HG02642 (cell line): ENCODE results near the gene ARHGAP42.

ENCODE experiments used
- ATAC-seq: cut with Tn5 transposase; IDR thresholded peaks from one replicate; pipeline ENCODE4 v1.9.1; 2021; ENCODE audit warnings: mild to moderate bottlenecking; ENCODE audit not compliant: unreplicated experiment, poor library complexity

The ARHGAP42 gene

GRCh38 chr11:100753172-100753543 lies 66.1 kb downstream of the ARHGAP42 start:
- no peak for ATAC-seq

- no peak for ATAC-seq
Observed at GRCh38 chr11:100753571-100753970, 66.5 kb downstream of the ARHGAP42 start.

- no peak for ATAC-seq
Observed at GRCh38 chr11:100756559-100756958, 69.5 kb downstream of the ARHGAP42 start.

GRCh38 chr11:100757646-100758045 lies 70.6 kb downstream of the ARHGAP42 start:
- no peak for ATAC-seq

- no peak for ATAC-seq
Observed at GRCh38 chr11:100759106-100759505, 72.0 kb downstream of the ARHGAP42 start.

GRCh38 chr11:100759856-100760255 lies 72.8 kb downstream of the ARHGAP42 start:
- no peak for ATAC-seq

GRCh38 chr11:100760744-100761143 lies 73.7 kb downstream of the ARHGAP42 start:
- no peak for ATAC-seq

- ATAC-seq, result no peak
Observed at GRCh38 chr11:100761841-100762240, 74.8 kb downstream of the ARHGAP42 start.

GRCh38 chr11:100766764-100767163 lies 79.7 kb downstream of the ARHGAP42 start:
- ATAC-seq, result no peak

- no peak for ATAC-seq
Observed at GRCh38 chr11:100769165-100769564, 82.1 kb downstream of the ARHGAP42 start.

GRCh38 chr11:100769617-100770016 lies 82.5 kb downstream of the ARHGAP42 start:
- no peak for ATAC-seq

GRCh38 chr11:100774132-100774531 lies 87.0 kb downstream of the ARHGAP42 start:
- no peak for ATAC-seq

GRCh38 chr11:100774859-100775258 lies 87.8 kb downstream of the ARHGAP42 start:
- ATAC-seq, result no peak

GRCh38 chr11:100776212-100776896 lies 89.3 kb downstream of the ARHGAP42 start:
- no peak for ATAC-seq

- ATAC-seq, result no peak
Observed at GRCh38 chr11:100777103-100777502, 90.0 kb downstream of the ARHGAP42 start.

- ATAC-seq, result no peak
Observed at GRCh38 chr11:100777736-100778135, 90.6 kb downstream of the ARHGAP42 start.

- ATAC-seq, result no peak
Observed at GRCh38 chr11:100778166-100778785, 91.2 kb downstream of the ARHGAP42 start.

- ATAC-seq, result no peak
Observed at GRCh38 chr11:100780470-100780869, 93.4 kb downstream of the ARHGAP42 start.

GRCh38 chr11:100785148-100785983 lies 98.3 kb downstream of the ARHGAP42 start:
- no peak for ATAC-seq

- ATAC-seq, result no peak
Observed at GRCh38 chr11:100788561-100789295, 101.6 kb downstream of the ARHGAP42 start.

- no peak for ATAC-seq
Observed at GRCh38 chr11:100789500-100789899, 102.4 kb downstream of the ARHGAP42 start.
